Neural progenitor cell (in vitro differentiated cells): ENCODE results near the gene PUS3.

Experiments used
- CTCF ChIP-seq: fragments of 200-600 bp; sonication (generic); IDR thresholded peaks from 2 replicates; pipeline ENCODE4 v1.5.1; 2017; ENCODE audit warnings: antibody characterized with exemption, mild to moderate bottlenecking
- EZH2 ChIP-seq: fragments of 200-600 bp; sonication (generic); IDR thresholded peaks from 2 replicates; pipeline ENCODE4 v1.6.1; 2017; ENCODE audit warnings: antibody characterized with exemption, mild to moderate bottlenecking, moderate library complexity
- EZH2phosphoT487 ChIP-seq: fragments of 200-600 bp; sonication (generic); IDR thresholded peaks from 2 replicates; pipeline ENCODE4 v1.6.1; 2017; ENCODE audit warnings: antibody characterized with exemption

- TF ChIP-seq CTCF (no peak), EZH2phosphoT487 (no peak), EZH2 (no peak)
Measured at GRCh38 chr11:125925247-125925740, 22.3 kb upstream of the PUS3 start.
